Measurements from ENCODE around the gene MRGPRF.

GRCh38 chr11:68994161-68994893, 18.7 kb downstream of the MRGPRF start:
- no peak for TF ChIP-seq EP300 (IDR thresholded peaks at IDR 0.05; ENCODE audit: low read depth)
- TF ChIP-seq, protein P1, sequence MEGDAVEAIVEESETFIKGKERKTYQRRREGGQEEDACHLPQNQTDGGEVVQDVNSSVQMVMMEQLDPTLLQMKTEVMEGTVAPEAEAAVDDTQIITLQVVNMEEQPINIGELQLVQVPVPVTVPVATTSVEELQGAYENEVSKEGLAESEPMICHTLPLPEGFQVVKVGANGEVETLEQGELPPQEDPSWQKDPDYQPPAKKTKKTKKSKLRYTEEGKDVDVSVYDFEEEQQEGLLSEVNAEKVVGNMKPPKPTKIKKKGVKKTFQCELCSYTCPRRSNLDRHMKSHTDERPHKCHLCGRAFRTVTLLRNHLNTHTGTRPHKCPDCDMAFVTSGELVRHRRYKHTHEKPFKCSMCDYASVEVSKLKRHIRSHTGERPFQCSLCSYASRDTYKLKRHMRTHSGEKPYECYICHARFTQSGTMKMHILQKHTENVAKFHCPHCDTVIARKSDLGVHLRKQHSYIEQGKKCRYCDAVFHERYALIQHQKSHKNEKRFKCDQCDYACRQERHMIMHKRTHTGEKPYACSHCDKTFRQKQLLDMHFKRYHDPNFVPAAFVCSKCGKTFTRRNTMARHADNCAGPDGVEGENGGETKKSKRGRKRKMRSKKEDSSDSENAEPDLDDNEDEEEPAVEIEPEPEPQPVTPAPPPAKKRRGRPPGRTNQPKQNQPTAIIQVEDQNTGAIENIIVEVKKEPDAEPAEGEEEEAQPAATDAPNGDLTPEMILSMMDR (IDR thresholded peaks at IDR 0.05), result no peak
